HG03571 (cell line): ENCODE results near the gene CALCOCO1.

ENCODE experiments used
- ATAC-seq: cut with Tn5 transposase; IDR thresholded peaks from one replicate; pipeline ENCODE4 v1.9.1; 2021; ENCODE audit not compliant: unreplicated experiment

The CALCOCO1 gene

DNA sequence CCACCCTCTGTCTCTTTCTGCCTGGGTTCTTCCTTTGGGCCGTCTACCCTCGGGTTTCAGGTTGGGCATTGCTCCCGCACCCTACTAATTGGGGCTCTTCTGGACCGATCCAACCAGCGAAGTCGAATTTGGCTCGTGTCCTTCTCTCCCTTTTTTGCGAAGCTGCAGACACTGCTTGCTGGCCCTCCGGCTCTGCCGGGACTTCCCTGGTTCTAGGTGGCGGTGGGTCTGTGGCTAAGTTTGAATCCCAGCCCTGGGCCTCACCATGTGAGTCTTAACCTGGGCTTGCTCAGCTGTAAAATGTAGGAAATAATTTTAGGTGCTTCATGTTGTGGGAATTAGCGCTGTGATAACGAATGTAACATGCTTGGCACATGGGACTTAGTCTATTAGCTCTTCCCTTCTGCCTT, 24.9 kb upstream of the CALCOCO1 start:
- ATAC-seq = no peak

GRCh38 chr12:53751336-53752191, 24.3 kb upstream of the CALCOCO1 start, which contains the start of gene CISTR:
Gene CISTR (minus strand): TSS chr12:53751979.
- no peak for ATAC-seq

DNA sequence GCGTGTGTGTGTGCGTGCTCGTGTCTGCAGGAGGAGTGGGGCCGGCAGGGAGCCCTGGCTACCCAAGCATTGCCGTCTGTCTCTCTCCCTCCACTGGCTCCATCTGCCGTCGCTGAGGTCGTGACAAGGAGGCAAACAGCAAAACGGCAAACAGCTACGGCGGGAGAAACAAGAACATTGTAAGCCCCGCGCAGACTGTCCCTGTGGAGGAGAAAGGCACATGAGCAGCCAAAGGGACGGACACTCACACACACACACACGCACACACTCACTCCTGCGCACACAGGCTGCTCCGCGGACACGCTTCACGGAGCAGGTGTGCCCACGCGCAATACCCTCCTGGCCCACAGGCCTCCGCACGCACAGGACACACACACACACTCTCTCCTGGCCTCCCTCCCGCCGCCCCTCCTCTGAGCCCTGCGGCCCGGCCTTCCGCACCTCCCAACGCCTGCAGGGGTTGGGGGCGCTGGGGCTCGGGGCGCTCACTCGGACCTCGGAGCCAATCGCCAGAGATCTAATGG, 23.6 kb upstream of the CALCOCO1 start:
- ATAC-seq = no peak

GRCh38 chr12:53749986-53750811, 22.9 kb upstream of the CALCOCO1 start:
- no peak for ATAC-seq

GRCh38 chr12:53748072-53748840, 21.0 kb upstream of the CALCOCO1 start:
- ATAC-seq = no peak

- ATAC-seq = no peak
Observed at GRCh38 chr12:53747095-53747494, 19.8 kb upstream of the CALCOCO1 start.

GRCh38 chr12:53746592-53747092, 19.4 kb upstream of the CALCOCO1 start:
- ATAC-seq = no peak

DNA sequence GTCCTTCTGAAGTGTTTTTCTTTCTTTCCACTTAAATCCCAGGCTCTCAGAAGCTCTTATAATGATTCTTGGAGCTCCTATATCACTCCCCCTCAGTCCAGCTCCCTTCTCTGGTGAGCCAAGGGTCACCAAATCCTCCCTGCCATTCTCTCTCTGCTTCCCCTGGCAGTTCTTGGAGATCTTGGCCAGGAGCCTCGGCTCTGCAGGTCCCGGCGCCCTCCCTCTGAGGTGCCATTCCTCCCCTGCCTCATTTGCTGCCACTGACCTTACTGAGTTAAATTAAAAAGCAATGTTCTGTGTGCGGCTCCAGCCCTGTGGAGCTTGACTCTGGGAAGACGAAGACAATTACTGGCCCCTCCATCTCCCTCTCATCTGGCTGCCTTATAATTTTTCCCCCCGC, 17.5 kb upstream of the CALCOCO1 start:
- no peak for ATAC-seq

GRCh38 chr12:53744130-53744441, 16.8 kb upstream of the CALCOCO1 start:
- ATAC-seq = no peak

DNA sequence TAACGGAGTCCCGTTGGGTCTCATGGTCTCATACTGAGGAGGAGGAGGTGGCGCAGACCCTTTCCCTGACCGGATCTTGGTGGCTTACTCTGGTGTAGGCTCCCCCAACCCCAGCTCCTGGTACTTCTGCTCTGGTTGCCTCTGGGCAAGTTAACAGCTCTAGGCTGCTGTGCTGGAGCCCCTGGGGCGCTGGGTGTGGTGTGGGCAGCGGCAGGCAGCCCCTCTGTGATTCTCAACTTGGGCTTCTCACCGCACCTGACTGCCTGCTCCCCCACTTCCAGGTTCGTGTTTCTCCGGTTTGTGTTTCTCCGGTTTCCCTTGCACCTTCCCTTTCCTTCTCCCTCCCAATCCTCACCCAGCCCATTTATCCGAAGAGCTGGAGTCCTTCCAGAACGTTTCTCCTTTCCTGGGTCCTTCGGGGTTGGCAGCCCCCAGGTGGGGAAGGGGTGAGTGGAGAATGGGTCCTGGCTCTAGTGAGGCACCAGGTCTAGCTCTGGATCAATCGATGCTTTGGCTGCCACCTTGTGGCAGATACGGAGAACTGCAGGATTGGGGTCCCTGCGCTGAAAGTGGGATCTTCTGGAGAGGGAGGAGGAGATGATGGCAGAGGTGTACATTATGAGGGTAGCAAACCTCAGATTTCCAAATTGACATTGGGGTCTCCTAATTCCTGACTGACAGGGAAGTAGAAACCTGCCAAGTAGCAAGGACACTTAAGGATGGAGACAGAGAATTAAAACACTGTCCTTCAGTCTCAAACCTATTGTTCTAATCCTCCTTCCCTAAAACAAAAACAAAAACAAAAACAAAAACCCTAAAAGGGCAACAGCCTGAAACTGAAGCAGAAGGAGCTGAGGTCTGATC, 16.2 kb upstream of the CALCOCO1 start:
- ATAC-seq = no peak

DNA sequence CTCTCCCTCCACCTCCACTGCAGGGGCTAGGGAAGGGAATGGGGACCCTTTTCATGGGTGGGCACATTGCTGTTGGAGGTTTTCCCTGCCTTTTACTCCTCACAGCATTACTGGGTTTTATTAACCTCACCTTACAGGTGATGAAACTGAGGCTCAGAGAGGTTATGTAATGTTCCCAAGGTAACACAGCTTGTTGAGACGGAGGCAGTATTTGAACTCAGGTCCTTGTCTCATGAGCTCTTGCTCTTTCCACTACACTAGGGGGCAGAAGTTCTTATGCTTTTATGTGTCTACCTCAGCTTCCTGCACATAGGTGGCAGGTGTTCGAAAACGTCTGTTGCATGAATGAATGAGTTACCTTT, 12.9 kb upstream of the CALCOCO1 start:
- no peak for ATAC-seq

- no peak for ATAC-seq
Observed at GRCh38 chr12:53739214-53740129, 12.2 kb upstream of the CALCOCO1 start.

GRCh38 chr12:53738406-53739213, 11.4 kb upstream of the CALCOCO1 start:
- ATAC-seq = no peak

DNA sequence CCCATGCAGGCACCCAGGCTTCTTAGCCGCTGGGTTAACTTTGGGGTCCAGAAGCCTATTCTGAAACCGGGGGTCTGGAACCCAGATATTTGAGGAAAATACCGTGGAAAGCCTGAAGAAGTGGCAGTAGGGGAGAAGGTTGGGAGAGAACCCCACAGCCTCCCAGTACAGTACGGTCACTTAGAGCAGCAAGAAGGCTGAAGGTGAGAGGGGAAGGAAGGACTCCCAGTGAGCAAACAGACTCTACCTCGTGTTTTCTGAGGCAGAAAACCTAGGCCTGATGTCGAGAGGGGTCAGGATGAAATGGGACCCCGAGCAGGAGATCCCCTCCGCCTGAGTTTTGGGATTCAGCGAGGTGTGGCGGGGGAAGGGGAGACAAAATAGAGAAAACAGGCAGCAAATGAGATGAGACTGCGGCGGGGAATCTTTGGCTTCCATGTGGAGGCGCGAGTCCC, 10.7 kb upstream of the CALCOCO1 start:
- no peak for ATAC-seq

DNA sequence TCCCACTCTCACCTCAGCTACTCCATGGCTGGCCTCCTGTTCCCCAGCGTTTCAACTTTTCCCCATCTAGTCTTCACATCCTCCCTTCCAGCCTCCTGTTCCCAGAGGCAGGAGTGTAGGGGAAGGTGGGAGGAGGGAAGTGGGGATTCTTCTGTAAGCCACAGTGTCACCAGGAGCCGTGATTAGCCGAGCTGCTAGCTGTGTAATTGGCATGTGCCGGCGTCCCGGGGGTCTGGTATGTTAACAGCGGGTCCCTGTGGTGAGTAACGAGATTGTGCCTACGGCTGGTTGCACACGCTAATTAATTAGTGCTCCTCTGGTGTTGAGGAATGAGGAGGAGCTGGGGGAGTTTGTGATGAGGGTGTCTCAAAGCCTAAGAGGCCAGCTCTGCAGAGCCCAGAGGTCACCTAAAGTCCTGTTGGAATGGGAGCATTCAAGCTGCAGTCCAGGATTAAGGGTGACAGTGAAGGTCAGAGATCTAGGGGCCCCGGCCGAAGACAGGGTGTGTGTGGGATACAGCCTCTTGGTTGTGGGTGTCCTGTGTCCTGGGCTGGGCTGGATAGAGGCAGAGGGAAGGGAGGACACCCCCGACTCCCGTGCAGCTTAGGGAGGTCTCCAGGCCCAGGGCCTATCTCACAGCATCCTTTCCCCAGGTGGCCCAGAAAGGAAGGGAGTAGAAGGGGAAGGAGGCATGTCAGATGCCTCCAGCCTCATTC, 10.0 kb upstream of the CALCOCO1 start:
- no peak for ATAC-seq

- ATAC-seq = no peak
Observed at GRCh38 chr12:53736592-53736991, 9.3 kb upstream of the CALCOCO1 start.

DNA sequence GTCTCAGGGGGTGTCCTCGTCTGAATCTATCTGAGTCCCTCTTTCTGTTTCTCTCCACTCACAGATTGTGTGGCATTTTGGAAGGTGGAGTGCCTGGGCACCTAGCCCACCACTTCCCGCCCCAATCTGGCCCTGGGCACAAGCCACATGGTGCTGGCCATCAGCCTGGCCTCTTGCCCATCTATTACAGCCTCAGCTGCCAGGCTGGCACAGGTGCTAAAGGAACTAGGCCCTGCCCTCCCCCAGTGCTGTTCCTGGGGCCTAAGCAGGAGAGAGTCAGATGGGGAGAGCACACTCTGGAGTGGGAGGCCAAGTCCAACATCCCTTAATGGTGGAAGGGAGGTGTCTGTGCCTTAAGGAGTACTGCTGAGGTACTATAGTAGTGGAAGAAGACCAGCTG, 8.3 kb upstream of the CALCOCO1 start:
- no peak for ATAC-seq

DNA sequence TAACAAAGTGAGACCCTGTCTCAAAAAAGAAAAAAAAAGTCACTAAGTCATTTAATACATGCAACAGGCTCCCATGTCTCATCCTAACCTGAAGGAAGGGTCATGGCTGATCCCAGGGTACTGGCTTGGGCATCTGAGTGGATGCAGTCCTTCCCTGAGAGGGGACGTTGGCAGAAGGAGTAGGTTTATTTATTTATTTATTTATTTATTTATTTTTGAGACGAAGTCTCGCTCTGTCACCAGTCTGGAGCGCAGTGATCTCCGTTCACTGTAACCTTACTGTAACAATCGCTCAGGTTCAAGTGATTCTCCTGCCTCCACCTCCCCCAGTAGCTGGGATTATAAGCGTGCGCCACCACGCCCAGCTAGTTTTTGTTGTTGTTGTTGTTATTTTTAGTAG, 7.2 kb upstream of the CALCOCO1 start:
- no peak for ATAC-seq
